Activated CD4-positive, CD25-positive, alpha-beta regulatory T cell treated with anti-CD3 and anti-CD28 coated beads, Interleukin-2, amount 50 U/mL, for 72 hours (primary cell): ENCODE measurements around the gene PIP4K2A.
"Not testable (repeated sequence)": the region's sequence is repeated elsewhere in the genome, so short reads cannot be mapped to it uniquely, and the experiment has no call there.

ENCODE experiments used
- DNase-seq: peaks from one replicate; pipeline ENCODE4 v3.0.0; 2021

The PIP4K2A gene

DNA sequence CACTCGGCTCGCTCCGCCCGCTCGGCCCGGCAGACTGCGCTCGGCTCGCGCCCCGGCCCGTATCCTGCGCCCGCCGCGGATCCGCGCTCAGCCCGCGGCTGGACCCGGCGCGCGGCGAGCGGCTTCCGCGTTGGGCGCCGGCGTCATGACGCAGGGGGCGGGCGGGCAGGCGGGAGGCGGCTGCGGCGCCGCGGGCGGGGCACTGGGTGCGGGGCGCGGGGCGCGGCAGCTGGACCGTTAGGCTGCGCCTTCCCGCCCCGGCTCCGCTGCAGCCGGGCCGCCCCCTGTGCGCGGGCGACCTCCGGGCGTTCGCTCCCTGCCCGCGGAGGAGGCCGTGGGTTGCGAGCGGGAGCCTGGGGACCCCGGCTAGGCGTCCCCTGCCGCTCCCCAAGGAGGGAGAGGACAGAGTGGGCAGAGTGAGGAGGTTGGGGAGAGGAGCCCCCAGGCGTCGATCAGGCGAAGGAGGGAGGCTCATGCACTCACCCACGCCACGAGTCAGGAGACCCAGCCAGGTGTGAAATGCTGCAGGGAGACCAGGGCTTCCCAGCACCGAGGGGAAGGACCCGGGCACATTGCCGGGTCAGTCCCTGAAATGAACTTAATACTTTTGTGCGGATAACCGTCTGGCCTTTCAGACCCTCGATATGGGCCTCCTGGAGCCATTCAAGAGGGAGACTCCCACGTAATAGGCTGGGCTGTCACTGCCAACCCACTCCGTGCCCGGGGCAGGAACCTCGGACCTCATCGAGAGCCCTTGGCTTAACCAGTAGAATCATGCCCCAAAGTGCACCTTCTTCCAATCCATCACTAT lies at the start of gene PIP4K2A:
Gene PIP4K2A, minus strand, starts transcription at position 100 of the 811 bp plus-strand sequence. CDS start 252 bp downstream, outside the sequence.
- DNase-seq: peak; percentile 82

- DNase-seq: no peak
Measured at GRCh38 chr10:22761569-22762220, 47.3 kb upstream of the PIP4K2A start.

- DNase-seq: no peak
Measured at GRCh38 chr10:22760025-22760424, 45.6 kb upstream of the PIP4K2A start.

GRCh38 chr10:22758867-22759266 lies 44.5 kb upstream of the PIP4K2A start:
- DNase-seq: no peak

DNA sequence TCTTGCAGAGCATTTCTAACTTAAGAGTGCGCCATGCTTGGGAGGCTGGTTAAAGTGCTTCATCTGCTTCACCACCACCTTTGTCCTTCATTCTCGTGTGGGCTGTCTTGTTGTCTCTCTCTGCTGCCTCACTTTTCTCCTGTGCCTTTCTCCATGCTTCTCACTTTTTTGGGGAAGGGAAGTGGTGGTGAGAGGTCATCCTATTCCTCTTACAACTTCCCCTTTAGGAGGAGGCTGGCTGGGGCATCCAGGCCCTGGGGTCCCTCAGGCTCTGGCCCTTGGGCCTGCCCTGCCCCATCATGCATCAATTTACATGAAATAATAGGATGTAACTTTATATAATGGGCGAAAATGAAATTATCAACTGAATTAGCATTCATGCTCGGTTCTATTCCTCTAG lies 39.9 kb upstream of the PIP4K2A start:
- DNase-seq: no peak

DNA sequence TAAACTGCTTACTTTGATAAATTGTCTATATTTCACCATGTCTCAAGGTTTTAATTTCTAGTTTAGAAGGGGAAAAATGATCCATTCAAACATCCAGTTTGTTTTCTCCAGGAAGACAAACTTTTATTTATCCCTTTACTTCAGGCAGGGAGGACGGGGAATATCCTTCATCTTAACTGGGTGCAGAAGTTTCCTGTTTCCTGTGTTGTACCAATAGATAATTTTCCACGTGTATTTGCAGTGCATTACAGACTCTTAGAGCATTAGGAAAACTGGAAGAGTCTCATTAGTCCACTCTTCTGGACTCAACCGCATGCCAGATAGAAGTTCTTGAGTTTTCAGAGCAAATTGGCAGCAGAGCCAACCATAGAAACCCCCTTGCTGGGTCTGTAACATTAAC lies 39.4 kb upstream of the PIP4K2A start:
- no peak for DNase-seq

DNA sequence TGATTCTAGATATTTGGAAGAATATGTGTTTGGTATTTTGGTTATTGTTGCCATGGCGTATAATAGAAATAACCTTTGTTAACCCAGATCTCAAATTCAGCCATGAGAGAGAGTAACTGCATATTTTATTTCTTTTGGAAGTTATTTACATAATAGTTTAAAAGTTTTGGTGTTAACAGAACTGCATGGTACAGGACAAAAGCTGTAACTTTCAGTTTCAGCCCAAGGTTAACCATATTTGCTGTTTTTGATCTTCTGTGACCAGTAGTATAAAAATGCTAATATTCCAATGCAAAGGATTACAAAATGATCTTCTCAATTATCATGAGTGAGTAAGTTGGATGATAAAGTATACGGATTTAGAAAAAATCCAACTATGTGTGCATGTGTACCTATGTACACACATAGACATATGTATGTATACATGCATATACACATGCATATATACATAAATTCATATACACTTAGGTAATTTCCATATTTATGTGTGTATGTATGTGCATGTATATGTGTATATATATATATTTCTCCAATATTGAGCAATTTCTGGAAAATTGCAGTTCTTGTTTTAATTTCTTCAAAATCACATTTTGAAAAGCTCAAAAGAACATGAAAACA lies 38.0 kb upstream of the PIP4K2A start:
- DNase-seq: no peak

- no peak for DNase-seq
Measured at GRCh38 chr10:22750131-22750530, 35.8 kb upstream of the PIP4K2A start.

GRCh38 chr10:22744858-22745257 lies 30.5 kb upstream of the PIP4K2A start:
- DNase-seq: not testable (repeated sequence)

GRCh38 chr10:22742678-22743077 lies 28.3 kb upstream of the PIP4K2A start:
- DNase-seq: no peak

DNA sequence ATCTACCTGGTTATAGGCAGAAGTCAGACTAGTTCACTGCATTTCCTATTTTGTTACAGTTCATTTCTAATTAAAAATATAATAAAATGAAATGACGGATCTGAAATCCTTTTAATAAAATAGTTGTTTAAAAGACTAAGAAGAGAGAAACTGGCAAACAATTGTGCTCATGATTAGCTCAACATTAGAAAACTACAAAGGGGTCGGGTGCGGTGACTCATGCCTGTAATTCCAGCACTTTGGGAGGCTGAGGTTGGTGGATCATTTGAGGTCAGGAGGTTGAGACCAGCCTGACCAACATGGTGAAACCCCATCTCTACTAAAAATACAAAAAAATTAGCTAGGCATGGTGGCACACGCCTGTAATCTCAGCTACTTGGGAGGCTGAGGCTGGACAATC lies 27.3 kb upstream of the PIP4K2A start:
- DNase-seq: not testable (repeated sequence)

DNA sequence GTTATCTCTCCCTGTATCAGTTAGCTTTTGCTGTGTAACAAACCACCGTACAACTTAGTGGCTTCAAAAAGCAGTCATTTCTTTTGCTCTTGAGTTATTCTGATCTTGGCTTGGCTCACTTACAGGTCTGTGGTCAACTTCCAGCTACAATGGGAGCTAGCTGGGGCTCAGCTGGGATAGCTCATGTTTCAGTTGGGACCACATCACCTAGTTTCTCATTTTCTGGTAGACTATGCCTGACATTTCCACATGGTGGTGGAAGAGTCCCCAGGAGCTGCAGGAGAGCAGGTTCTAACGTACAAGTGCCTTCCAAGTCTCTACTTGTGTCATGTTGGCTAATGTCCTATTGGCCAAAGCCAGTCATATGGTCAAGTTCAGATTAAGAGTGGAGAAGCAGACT lies 25.8 kb upstream of the PIP4K2A start:
- DNase-seq: no peak

GRCh38 chr10:22737587-22737986 lies 23.2 kb upstream of the PIP4K2A start:
- no peak for DNase-seq

- DNase-seq: no peak
Measured at GRCh38 chr10:22736134-22736533, 21.8 kb upstream of the PIP4K2A start.

DNA sequence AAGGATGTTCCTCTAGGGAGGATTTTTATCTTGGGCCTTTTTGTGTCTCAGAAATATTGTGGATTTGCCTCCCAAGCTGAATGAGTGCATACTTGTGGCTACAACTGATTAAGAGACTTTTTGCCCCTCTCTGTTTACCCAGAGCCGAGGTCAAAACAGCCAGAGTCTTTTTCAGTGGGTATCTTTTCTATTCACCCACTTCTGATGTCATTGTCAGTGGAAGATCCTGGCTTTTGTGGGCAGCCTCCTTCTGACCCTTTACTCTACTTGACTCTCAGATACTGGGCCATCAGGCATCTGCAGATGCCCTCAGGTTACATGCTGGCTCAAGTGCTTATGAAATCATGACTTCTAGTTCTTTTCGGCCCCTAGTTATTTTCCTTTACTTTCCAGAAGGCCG lies 19.6 kb upstream of the PIP4K2A start:
- DNase-seq: no peak

GRCh38 chr10:22727663-22728062 lies 13.3 kb upstream of the PIP4K2A start:
- no peak for DNase-seq

DNA sequence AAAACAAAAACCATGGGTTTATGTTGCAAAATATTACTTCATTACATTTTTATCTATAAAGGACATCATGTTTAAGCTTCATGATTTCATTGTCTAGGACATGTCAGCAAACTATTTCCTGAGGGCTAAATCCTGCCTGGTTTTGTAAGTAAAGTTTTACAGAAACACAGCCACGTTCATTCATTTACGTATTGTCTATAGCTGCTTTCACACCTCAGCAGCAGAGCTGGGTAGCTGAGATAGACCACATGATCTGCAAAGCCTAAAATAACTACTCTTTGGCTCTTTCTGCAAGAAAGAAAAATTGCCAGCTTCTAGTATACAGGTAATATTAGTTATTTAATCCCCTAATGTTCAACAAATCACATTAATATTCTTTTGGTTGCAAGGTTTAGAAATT lies 12.7 kb upstream of the PIP4K2A start:
- DNase-seq: no peak

- no peak for DNase-seq
Measured at GRCh38 chr10:22724773-22725172, 10.4 kb upstream of the PIP4K2A start.

- no peak for DNase-seq
Measured at GRCh38 chr10:22723783-22724182, 9.4 kb upstream of the PIP4K2A start.

GRCh38 chr10:22723343-22723779 lies 9.0 kb upstream of the PIP4K2A start:
- DNase-seq: no peak

DNA sequence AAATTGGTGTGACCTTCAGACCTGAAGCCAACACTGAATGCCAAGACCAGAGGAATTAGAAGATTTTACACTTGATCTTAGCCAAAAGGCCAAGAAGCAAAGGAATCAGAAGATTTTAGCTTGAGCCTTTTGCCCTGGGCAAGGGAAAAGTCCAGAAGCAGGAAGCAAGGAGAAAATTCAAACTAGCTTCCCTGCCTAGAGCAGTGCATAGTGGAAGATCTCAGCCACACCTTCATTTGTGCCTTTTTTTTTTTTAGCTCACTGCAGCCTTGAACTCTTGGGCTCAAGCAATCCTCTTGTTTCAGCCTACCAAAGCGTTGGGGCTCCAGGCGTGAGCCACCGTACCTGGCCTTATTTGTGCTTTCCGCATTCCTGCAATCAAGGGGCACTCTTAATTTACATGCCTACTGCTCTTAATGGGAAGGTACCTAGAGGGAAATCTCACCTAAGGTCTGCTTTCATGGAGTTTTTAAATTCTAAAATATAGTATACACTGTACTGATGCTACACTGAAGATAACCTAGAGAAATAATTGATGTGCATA lies 8.3 kb upstream of the PIP4K2A start:
- no peak for DNase-seq

DNA sequence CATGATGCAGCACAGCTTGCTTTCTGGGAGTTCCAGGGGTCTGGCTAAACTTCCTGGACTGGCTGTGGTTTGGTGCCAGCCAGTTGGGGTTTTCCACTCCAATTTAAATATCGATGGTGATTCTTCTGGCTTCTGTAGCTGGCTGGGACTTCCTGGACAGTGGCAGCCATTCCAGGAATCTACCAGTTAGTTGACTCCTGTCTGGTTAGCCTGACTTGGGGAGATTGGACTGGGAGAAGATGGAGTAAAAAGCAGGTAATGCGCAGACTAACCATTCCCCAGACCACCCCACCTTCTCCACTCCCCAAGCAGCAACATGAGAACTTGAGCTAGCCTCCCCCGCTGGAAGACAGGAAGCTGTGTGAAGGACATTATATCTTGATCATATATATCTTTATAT lies 6.3 kb upstream of the PIP4K2A start:
- no peak for DNase-seq

GRCh38 chr10:22719406-22720042 lies 5.1 kb upstream of the PIP4K2A start:
- no peak for DNase-seq
